Measurements from ENCODE around the gene MUC5AC.
"Not testable (repeated sequence)": the region's sequence is repeated elsewhere in the genome, so short reads cannot be mapped to it uniquely, and the experiment has no call there.

MUC5AC gene

GRCh38 chr11:1157645-1158591 is at the start of gene MUC5AC:
Gene MUC5AC, plus strand, starts transcription at chr11:1157953. Its CDS starts 47 bp downstream, at chr11:1158000.
- DNase-seq = peak; percentile 4

GRCh38 chr11:1108246-1108900 is 49.4 kb upstream of the MUC5AC start:
- no peak for DNase-seq

- no peak for DNase-seq
Measured at GRCh38 chr11:1109101-1109917, 48.4 kb upstream of the MUC5AC start.

GRCh38 chr11:1109918-1110705 is 47.6 kb upstream of the MUC5AC start:
- no peak for DNase-seq

GRCh38 chr11:1111545-1112212 is 46.1 kb upstream of the MUC5AC start:
- no peak for DNase-seq

- DNase-seq = no peak
Measured at GRCh38 chr11:1112351-1113191, 45.2 kb upstream of the MUC5AC start.

GRCh38 chr11:1113405-1114201 is 44.1 kb upstream of the MUC5AC start:
- DNase-seq = no peak

- not testable (repeated sequence) for DNase-seq
Measured at GRCh38 chr11:1115292-1115691, 42.5 kb upstream of the MUC5AC start.

- DNase-seq = no peak
Measured at GRCh38 chr11:1116104-1116503, 41.6 kb upstream of the MUC5AC start.

GRCh38 chr11:1116666-1117390 is 40.9 kb upstream of the MUC5AC start:
- no peak for DNase-seq

GRCh38 chr11:1117992-1118391 is 39.8 kb upstream of the MUC5AC start:
- DNase-seq = no peak

- no peak for DNase-seq
Measured at GRCh38 chr11:1118755-1119603, 38.8 kb upstream of the MUC5AC start.

GRCh38 chr11:1119604-1120146 is 38.1 kb upstream of the MUC5AC start:
- DNase-seq = no peak

- no peak for DNase-seq
Measured at GRCh38 chr11:1120532-1121330, 37.0 kb upstream of the MUC5AC start.

- DNase-seq = no peak
Measured at GRCh38 chr11:1121331-1121812, 36.4 kb upstream of the MUC5AC start.

- DNase-seq = no peak
Measured at GRCh38 chr11:1121813-1122663, 35.7 kb upstream of the MUC5AC start.

All from NCI-H2171 treated with DMSO at 0.1 percent for 48 hours (cell line).